AG10803 (cell line): Measurements from ENCODE around the gene SLC6A1.

Source experiments
- DNase-seq: peaks from one replicate; pipeline ENCODE4 v3.0.0; 2010; ENCODE audit warnings: low read depth
- H3K4me3 ChIP-seq: 2 replicates; pipeline ENCODE4 v1.5.1; 2011; ENCODE audit warnings: mild to moderate bottlenecking, low read length, control low read depth
- TF ChIP-seq, protein P1 (sequence below): conservative IDR thresholded peaks from 2 replicates; pipeline ENCODE4 v1.5.1; 2011; ENCODE audit warnings: mild to moderate bottlenecking, low read length, control low read depth, inconsistent platforms

The SLC6A1 gene

DNA sequence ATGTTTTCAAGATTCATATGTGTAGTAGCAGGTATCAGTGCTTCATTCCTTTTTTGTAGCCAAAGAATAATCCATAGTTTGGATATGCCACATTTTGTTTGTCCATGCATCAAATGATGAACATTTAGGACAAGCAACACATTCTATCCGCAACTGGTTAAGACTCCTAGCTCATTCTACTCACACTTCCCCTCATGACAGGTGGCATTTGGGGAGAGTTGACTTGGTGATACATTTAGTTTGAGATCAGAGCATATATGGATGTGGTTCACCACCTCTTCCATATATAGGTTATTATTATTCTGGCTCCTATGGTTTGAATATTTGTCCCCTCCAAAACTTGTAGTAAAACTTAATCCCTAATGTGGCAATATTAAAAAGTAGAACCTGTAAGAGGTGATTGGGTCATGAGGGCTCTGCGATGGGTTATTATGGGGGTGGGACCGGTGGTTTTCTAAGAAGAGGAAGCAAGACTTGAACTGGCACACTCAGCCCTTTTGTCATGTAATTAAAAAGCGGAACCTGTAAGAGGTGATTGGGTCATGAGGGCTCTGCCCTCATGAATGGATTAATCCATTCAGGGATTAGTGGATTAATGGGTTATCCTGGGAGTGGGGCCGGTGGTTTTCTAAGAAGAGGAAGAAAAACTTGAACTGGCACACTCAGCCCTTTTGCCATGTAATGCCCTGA lies 86.4 kb downstream of the SLC6A1 start:
- TF ChIP-seq, protein P1, sequence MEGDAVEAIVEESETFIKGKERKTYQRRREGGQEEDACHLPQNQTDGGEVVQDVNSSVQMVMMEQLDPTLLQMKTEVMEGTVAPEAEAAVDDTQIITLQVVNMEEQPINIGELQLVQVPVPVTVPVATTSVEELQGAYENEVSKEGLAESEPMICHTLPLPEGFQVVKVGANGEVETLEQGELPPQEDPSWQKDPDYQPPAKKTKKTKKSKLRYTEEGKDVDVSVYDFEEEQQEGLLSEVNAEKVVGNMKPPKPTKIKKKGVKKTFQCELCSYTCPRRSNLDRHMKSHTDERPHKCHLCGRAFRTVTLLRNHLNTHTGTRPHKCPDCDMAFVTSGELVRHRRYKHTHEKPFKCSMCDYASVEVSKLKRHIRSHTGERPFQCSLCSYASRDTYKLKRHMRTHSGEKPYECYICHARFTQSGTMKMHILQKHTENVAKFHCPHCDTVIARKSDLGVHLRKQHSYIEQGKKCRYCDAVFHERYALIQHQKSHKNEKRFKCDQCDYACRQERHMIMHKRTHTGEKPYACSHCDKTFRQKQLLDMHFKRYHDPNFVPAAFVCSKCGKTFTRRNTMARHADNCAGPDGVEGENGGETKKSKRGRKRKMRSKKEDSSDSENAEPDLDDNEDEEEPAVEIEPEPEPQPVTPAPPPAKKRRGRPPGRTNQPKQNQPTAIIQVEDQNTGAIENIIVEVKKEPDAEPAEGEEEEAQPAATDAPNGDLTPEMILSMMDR, result no peak
- DNase-seq, result no peak
- no peak overlapping the region for H3K4me3 ChIP-seq

DNA sequence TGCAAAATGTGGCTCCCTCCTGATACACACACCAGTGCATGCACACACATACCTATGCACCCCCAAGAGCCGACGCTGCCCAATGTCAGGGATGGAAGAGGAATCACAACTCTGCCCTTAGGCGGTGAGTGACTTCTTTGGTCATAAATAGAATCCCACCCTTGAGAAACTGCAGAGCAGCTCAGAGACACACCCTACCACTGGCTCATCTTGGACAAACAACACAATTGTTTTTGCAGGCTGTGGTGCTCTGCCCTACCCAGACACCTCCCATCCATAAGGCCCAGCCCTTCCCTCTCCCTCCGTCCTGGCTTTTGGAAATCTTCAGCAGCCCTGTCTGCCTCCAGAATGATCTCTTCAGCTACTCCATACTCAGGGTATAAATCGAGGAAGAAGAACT lies 87.9 kb downstream of the SLC6A1 start:
- TF ChIP-seq, protein P1, result no peak
- H3K4me3 ChIP-seq, result no peak overlapping the region
- DNase-seq, result no peak

DNA sequence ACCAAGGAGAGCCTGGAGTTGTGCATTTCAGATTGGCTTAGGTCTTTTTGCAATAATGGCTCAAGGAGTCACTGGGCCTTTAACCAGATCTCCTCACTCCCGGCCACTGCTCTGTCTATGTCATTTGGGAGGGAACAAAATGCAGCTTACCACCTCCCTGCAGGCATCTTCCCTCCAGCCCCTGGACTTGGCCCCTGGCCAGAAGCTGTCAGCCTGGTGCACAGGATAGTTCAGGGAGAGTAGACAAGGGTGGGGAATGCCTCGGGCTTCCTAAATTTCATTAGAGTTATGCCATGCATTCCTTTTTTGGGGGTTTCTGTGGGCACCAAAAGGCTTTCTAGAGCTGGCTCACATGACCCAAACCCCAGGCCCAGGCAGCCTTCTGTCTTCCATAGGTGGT lies 91.5 kb downstream of the SLC6A1 start:
- TF ChIP-seq, protein P1, result no peak
- no peak overlapping the region for H3K4me3 ChIP-seq
- DNase-seq, result no peak

DNA sequence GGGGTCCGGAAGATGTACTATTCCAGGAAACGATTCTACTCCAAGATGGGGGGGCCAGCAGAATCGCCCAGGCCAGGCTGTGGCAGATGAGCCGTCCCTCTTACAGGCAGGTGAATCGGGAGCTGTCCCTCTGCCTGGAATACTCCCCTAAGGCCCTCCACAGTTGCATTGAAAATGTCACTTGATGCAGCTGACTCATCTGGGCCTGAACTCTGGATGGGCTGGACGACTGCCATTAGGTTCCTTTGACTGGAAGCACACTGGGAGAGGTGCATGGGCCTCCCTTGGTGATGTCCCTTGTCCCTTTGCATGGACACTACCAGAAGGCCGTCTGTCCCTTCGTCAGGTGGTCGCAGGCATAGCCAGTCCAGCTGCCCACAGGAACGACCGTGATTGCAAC lies 92.1 kb downstream of the SLC6A1 start:
- TF ChIP-seq, protein P1, result no peak

DNA sequence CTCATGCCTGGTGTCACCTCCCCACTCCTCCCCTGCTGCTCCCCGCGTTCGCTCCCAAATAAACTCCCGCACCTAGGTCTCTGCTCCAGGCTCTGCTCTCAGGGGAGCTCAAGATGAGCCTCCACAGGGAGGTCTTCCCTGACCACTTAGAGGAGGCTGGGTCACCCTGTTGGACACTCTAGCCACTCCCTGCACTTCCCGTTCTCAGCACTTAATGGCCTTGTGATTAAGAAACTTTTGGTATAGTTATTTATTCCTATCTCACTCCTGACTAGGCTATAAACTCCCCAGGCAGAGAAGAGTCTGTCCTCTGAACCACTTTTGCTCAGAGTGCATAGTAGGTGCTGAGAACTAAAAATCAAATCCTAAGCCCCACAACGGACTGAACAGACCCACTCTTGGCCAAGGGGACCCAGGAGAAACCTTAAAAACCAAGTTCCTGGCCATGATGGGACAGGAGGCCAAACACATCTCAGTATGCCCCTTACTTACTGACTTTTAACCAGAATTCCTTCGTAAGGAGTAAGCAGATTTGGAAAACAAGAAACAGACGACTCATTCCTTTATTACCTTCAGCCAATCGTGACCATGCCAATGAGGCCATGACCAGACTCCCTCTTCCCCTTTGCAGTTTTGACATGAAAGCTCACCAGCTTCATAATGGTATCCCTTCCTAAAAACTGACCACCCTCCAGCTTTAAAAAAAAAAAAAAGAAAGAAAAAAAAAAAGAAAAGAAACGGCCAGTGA lies 92.7 kb downstream of the SLC6A1 start:
- peak; percentile 55 for DNase-seq
- TF ChIP-seq, protein P1, result no peak
- no peak overlapping the region for H3K4me3 ChIP-seq

More for the DNA sequence above, 92.1 kb downstream of the SLC6A1 start:
- no peak overlapping the region for H3K4me3 ChIP-seq
- DNase-seq, result no peak

DNA sequence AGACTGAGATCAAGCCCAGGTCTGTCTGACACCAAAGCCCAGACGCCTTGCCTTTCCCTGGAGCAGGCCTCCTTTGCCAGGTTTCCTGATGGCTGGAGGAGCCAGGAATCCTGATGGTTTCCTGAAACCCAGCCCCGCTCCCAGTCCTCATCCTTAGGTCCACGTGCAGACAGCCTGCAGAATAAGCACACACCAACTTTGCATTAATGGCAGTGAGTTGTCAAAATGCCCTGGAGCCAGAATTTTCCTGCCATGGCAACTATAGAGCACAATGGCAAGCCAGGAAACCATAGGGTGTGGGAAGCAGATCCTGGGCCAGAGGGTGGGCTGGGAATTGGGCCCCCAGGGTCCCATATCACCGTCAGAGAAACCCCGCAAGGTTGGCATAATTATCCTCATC lies 94.3 kb downstream of the SLC6A1 start:
- no peak overlapping the region for H3K4me3 ChIP-seq
- TF ChIP-seq, protein P1, result no peak
- DNase-seq, result no peak

DNA sequence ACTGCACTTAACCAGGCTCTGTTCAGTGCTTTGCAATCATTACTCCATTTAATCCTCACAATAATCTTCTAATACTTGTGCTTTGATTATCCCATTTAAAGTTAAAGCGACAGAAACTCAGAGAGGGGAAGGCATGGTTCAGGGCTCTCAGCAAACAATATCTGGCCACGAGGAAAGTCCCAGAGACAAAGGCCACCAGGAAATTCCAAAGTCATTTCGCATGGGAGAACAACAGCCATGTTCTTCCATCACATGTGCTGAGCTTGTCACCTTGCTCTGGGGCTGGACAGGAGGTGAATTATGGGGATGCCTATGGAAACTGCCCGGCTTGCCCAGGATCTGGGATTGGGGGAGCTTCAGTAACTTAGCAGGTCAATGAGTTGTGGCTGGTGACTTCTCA lies 95.5 kb downstream of the SLC6A1 start:
- H3K4me3 ChIP-seq, result no peak overlapping the region
- DNase-seq, result no peak
- TF ChIP-seq, protein P1, result no peak
